Sigmoid colon (tissue), 7 donors: ENCODE data around the gene PCBP3. TPM values are rescaled to one million over a fixed set of nuclear protein-coding genes. Genes with fewer than 3 reads are reported as not detected.
A peak's percentile ranks its signal among the peaks of the same experiment; 100 is the strongest.

Source experiments
- DNase-seq: peaks from one replicate; pipeline ENCODE4 v3.0.0-alpha.2; 2019
- H3K27ac ChIP-seq, 4 donors: fragments of 200-600 bp; sonication (generic); one replicate each; pipeline ENCODE4 v1.5.1; 2016 to 2019; ENCODE audit warnings: mild to moderate bottlenecking in 1 of 4
- H3K27me3 ChIP-seq, 3 donors: fragments of 200-600 bp; sonication (generic); one replicate each; pipeline ENCODE4 v1.5.1; 2019; ENCODE audit warnings: mild to moderate bottlenecking in 1 of 3
- H3K36me3 ChIP-seq, 4 donors: fragments of 200-600 bp; sonication (generic); one replicate each; pipeline ENCODE4 v1.5.1; 2016 to 2019
- H3K4me1 ChIP-seq, 4 donors: fragments of 200-600 bp; sonication (generic); one replicate each; pipeline ENCODE4 v1.5.1; 2017 to 2019
- H3K4me3 ChIP-seq, 4 donors: fragments of 200-600 bp; sonication (generic); one replicate each; pipeline ENCODE4 v1.5.1; 2017 to 2019; ENCODE audit warnings: mild to moderate bottlenecking in 2 of 4, moderate library complexity in 1 of 4
- H3K9me3 ChIP-seq, 4 donors: fragments of 200-600 bp in 3 of 4; sonication (generic) in 3 of 4; one replicate each; pipeline versions ENCODE4 v1.5.1 to v1.6.1; 2013 to 2019
- EP300 ChIP-seq, 4 donors: sonication (generic); formaldehyde crosslinking; IDR thresholded peaks; one replicate each; pipeline ENCODE4 v1.6.1; 2017; ENCODE audit warnings: antibody characterized with exemption in 4 of 4
- POLR2A ChIP-seq, 2 donors: fragments of 450-650 bp; IDR thresholded peaks; one replicate each; pipeline ENCODE4 v1.6.1; 2016; ENCODE audit warnings: antibody characterized with exemption in 2 of 2, mild to moderate bottlenecking in 2 of 2, moderate library complexity in 2 of 2
- POLR2AphosphoS5 ChIP-seq, 4 donors: sonication (generic); formaldehyde crosslinking; IDR thresholded peaks; one replicate each; pipeline ENCODE4 v1.6.1; 2017; ENCODE audit warnings: antibody characterized with exemption in 4 of 4
- WGBS, 2 donors: extraction: QIAGEN DNeasy Blood & Tissue Kit; methylation state at CpG; one replicate each; pipeline ENCODE4 v1.1.7; 2013; 5-methylcytosine and 5-hydroxymethylcytosine counted together
- intact Hi-C: fragments of 100-400 bp; cut with DNase I; formaldehyde crosslinking; loops from one replicate; pipeline ENCODE4 v1.15.1; 2023
- polyA plus RNA-seq, 3 donors: library from polyadenylated mRNA; stranded (reverse); fragments of 200-250 nt; gene quantifications; one replicate each; pipeline ENCODE4 v1.2.3, GENCODE V29; 2013
- total RNA-seq, 4 donors: library from RNA; depleted of rRNA; stranded (reverse); fragments of >200 nt; gene quantifications; one replicate each; pipeline ENCODE4 v1.1.0, GENCODE V29; 2016
- TF ChIP-seq, protein P1 (sequence below), 4 experiments: fragments of 450-650 bp in 3 of 4; fragments of 200-600 bp in 1 of 4; IDR thresholded peaks; one replicate each; pipeline ENCODE4 v1.5.1; 2016 to 2019; ENCODE audit warnings: antibody characterized with exemption in 4 of 4, mild to moderate bottlenecking in 3 of 4, moderate library complexity in 2 of 4
- donor health status: healthy with polysubstance abuse.
- donor health status: Bipolar disorder and iron deficiency.
- donor health status: healthy.

PCBP3 gene
- total and polyA plus RNA-seq, 7 donors = 1.2 to 21.3 (median 8.2) TPM

DNA sequence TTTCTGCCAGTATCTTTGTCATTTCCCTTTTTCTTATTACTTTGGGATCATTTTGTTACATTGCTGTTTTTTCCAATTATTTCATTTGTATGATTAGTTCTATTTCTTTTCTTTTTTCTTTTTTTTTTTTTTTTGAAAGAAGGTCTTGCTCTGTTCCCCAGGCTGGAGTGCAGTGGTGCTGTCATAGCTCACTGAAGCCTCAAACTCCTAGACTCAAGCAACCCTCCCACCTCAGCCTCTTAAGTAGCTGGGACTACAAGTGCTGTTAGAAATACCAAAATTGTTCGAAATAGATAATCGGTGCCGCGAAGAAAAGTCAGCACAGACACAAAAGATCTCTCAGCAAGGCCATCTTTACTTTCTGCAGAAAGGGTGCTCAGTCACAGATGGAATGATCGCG lies 311.4 kb downstream of the PCBP3 start:
- DNase-seq = no peak
- intact Hi-C loops = no loop called here
- H3K4me1 ChIP-seq = peaks cover 0 to 56% (median 38%) of the 10 kb centered on the region in 4 donors
- H3K36me3 ChIP-seq = no peaks in the 10 kb centered on the region
- 88 to 95% methylated on average over 6 of the region's 6 CpGs for WGBS, 2 donors
- H3K27ac ChIP-seq = peak overlapping the region in 3 of 4 donors; percentile 80 to 88 (median 84)
- TF ChIP-seq POLR2A (IDR thresholded peaks at IDR 0.05) (no peak), EP300 (IDR thresholded peaks at IDR 0.05) (no peak), POLR2AphosphoS5 (IDR thresholded peaks at IDR 0.05) (no peak)
- TF ChIP-seq, protein P1, sequence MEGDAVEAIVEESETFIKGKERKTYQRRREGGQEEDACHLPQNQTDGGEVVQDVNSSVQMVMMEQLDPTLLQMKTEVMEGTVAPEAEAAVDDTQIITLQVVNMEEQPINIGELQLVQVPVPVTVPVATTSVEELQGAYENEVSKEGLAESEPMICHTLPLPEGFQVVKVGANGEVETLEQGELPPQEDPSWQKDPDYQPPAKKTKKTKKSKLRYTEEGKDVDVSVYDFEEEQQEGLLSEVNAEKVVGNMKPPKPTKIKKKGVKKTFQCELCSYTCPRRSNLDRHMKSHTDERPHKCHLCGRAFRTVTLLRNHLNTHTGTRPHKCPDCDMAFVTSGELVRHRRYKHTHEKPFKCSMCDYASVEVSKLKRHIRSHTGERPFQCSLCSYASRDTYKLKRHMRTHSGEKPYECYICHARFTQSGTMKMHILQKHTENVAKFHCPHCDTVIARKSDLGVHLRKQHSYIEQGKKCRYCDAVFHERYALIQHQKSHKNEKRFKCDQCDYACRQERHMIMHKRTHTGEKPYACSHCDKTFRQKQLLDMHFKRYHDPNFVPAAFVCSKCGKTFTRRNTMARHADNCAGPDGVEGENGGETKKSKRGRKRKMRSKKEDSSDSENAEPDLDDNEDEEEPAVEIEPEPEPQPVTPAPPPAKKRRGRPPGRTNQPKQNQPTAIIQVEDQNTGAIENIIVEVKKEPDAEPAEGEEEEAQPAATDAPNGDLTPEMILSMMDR (IDR thresholded peaks at IDR 0.05) = no peak
- no peaks in the 10 kb centered on the region for H3K27me3 ChIP-seq
- no peak overlapping the region for H3K4me3 ChIP-seq
- no peaks in the 10 kb centered on the region for H3K9me3 ChIP-seq

DNA sequence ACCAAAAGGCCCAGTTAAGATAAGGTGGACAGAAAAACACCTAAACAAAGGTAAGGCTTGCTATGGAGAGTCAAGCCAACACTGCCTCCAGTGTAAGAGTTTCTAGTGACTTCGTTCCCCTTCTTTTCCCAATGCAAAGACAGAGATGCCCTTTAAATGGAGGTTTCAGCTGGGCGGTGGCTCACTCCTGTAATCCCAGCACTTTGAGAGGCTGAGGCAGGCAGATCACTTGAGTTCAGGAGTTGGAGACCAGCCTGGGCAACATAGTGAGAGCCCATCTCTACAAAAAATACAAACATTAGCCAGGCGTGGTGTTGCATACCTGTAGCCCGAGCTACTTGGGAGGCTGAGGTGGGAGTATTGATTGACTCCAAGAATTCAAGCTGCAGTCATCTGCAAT lies 314.0 kb downstream of the PCBP3 start:
- Histone ChIP-seq H3K4me3 (no peak overlapping the region), H3K4me1 (peaks cover 0 to 37% (median 22%) of the 10 kb centered on the region in 4 donors), H3K9me3 (no peaks in the 10 kb centered on the region), H3K36me3 (no peaks in the 10 kb centered on the region), H3K27ac (peak overlapping the region; percentile 28 to 51 (median 49)), H3K27me3 (no peaks in the 10 kb centered on the region)
- TF ChIP-seq, protein P1 (IDR thresholded peaks at IDR 0.05) = no peak
- TF ChIP-seq POLR2AphosphoS5 (IDR thresholded peaks at IDR 0.05) (no peak), POLR2A (IDR thresholded peaks at IDR 0.05) (no peak), EP300 (IDR thresholded peaks at IDR 0.05) (no peak)
- intact Hi-C loops = no loop called here
- 81 to 94% methylated on average over 4 of the region's 4 CpGs for WGBS, 2 donors
- DNase-seq = peak; percentile 56

DNA sequence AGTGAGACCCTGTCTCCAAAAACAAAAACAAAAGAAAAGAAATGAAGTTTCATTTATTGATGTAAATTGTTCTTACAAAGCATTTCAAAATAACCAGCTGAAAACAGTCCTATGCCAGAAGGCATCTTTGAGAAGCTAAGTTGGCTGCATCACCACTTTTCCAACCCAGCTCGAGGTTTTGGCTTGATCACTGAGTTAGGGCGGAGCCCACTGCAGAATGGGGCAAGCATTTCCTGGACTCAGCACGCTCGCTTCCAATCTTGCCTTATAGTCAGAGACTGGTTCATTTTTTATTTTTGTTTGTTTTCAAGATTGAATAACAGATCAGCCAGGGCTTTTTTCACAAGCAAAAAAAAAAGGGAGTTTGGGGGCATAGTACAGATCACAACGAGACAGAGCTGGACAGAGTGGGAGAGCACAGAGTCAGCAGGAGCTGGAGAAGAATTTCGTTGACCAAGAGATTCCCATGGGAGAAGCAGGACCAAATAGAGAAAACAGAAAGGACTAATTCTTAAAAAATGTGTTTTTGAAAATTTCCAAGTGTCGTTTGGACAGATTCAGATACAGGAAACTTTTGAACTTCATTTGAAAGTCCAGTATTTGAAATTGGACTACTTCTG lies 314.6 kb downstream of the PCBP3 start:
- peak; percentile 82 for DNase-seq
- H3K4me1 ChIP-seq = peaks cover 0 to 31% (median 18%) of the 10 kb centered on the region in 4 donors
- TF ChIP-seq EP300 (IDR thresholded peaks at IDR 0.05) (no peak), POLR2AphosphoS5 (IDR thresholded peaks at IDR 0.05) (no peak), POLR2A (IDR thresholded peaks at IDR 0.05) (no peak)
- TF ChIP-seq, protein P1 (IDR thresholded peaks at IDR 0.05) = no peak

DNA sequence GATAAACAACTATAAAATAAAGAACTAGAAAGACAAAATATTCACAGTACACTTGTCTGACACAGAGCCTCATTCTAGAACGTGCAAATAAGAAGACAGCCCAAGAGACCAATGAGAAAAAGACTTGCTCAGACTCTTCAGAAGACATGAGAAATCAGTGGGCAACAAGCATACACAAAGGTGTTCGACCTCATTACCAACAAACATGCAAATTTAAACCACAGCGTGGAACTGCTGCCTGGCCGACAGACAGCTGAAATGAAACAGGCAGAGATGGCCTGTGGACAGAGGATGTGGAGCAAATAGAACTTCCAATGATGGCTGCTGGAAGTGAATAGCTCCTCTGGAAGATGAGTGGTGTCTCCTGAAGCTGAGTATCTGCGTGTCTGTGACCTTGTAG lies 315.7 kb downstream of the PCBP3 start:
- Histone ChIP-seq H3K27me3 (no peaks in the 10 kb centered on the region), H3K27ac (peak overlapping the region; percentile 28 to 51 (median 49)), H3K9me3 (no peaks in the 10 kb centered on the region), H3K4me1 (peaks cover 0 to 21% (median 7%) of the 10 kb centered on the region in 4 donors), H3K4me3 (no peak overlapping the region), H3K36me3 (no peaks in the 10 kb centered on the region)
- TF ChIP-seq POLR2A (IDR thresholded peaks at IDR 0.05) = no peak
- TF ChIP-seq EP300 (IDR thresholded peaks at IDR 0.05) = no peak
- TF ChIP-seq, protein P1 (IDR thresholded peaks at IDR 0.05) = no peak
- no peak for TF ChIP-seq POLR2AphosphoS5 (IDR thresholded peaks at IDR 0.05)
- 51 to 57% methylated on average over 5 of the region's 5 CpGs for WGBS, 2 donors
- intact Hi-C loops = no loop called here
- peak; percentile 26 for DNase-seq

More for the DNA sequence above, 314.6 kb downstream of the PCBP3 start:
- Histone ChIP-seq H3K4me3 (no peak overlapping the region), H3K36me3 (no peaks in the 10 kb centered on the region), H3K9me3 (no peaks in the 10 kb centered on the region), H3K27me3 (no peaks in the 10 kb centered on the region), H3K27ac (peak overlapping the region; percentile 28 to 51 (median 49))
- intact Hi-C loops = no loop called here
- 35 to 48% methylated on average over 7 of the region's 7 CpGs for WGBS, 2 donors
